SK-N-MC (cell line): ENCODE data around the gene TRIM2.

ENCODE experiments used
- EZH2 ChIP-seq: fragments of 200-600 bp; sonication (generic); IDR thresholded peaks from one replicate; pipeline ENCODE4 v1.6.1; 2017; ENCODE audit warnings: antibody characterized with exemption
- POLR2AphosphoS5 ChIP-seq: IDR thresholded peaks from 2 replicates; pipeline ENCODE4 v1.6.1; 2012; ENCODE audit warnings: mild to moderate bottlenecking, low read depth, low read length, borderline replicate concordance

DNA sequence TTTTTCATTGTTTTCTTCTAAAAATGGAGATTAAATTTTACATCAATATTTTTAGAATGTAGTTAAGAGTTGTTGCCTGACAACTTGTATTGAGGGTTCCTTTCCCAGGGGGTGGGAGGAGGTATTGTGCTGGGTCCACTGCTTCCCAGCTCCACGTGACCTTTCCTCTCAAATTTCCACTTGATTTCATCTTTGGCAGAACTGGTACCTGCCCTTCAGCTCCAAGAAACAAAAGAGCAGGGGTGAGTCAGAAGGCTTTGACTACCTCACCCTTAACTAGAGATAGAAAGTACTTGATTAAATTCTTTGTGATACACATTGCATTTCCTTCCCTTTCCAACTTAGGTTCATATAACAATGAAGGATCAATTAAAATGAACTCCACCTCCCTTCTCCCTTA is 19.7 kb downstream of the TRIM2 start:
- TF ChIP-seq EZH2: no peak
- TF ChIP-seq POLR2AphosphoS5: no peak
